PFSK-1 (cell line): ENCODE results near the gene UMODL1.

ENCODE experiments used
- FOXP2 ChIP-seq: optimal IDR thresholded peaks from 2 replicates; pipeline ENCODE3; 2011; ENCODE audit warnings: borderline replicate concordance, control low read depth, inconsistent platforms; ENCODE audit not compliant: insufficient read depth; ENCODE audit errors: extremely low read length, extremely low read depth
- POLR2AphosphoS5 ChIP-seq: IDR thresholded peaks from 2 replicates; pipeline ENCODE4 v1.6.1; 2012; ENCODE audit warnings: low read depth, mild to moderate bottlenecking, control low read depth, low read length, moderate library complexity
- REST ChIP-seq, 2 experiments: IDR thresholded peaks; 2 replicates each; pipeline versions ENCODE4 v1.6.1 to v1.8.0; 2011 to 2012; ENCODE audit warnings: low read depth in 2 of 2, low read length in 2 of 2, control low read depth in 1 of 2, inconsistent platforms in 1 of 2, mild to moderate bottlenecking in 1 of 2, moderate library complexity in 1 of 2; ENCODE audit not compliant: insufficient read depth in 1 of 2
- SIN3A ChIP-seq: IDR thresholded peaks from 2 replicates; pipeline ENCODE4 v1.6.1; 2012; ENCODE audit warnings: mild to moderate bottlenecking, low read length, moderate library complexity, borderline replicate concordance; ENCODE audit not compliant: insufficient read depth
- TAF1 ChIP-seq: IDR thresholded peaks from 2 replicates; pipeline ENCODE4 v1.6.1; 2012; ENCODE audit warnings: low read length, control low read depth, borderline replicate concordance; ENCODE audit not compliant: insufficient read depth

UMODL1 gene

DNA sequence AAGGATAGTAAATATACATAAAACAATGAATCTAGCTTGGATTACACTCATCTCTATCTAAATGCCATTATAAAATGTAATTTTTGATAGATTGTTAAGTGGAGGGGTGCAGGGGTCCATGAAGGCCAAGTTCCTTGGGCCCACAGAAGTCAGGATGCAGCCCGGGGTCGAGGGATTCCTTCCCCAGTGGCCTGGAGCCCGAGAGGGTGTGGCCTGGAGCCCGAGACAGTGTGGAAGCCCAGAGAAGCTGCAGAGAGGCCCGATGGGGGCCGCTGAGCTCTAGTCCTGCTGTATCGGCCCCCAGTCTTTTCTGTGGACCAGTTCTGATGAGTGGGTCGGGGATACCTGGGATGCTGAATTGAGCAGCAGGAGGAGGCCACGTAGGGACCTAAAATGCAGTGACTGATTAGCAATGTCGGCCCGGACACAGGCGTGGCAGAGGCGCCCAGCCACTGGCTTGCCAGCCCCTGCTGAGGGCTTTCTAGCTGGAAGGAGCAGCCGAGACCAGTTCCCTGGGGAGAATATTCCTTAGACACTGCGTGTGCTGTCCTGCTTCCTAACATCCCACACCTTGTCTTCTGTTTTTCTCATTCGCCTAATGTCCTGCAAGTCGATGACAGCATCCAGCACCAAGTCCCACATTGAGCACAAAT lies 38.9 kb downstream of the UMODL1 start:
- TF ChIP-seq FOXP2: no peak
- no peak for TF ChIP-seq POLR2AphosphoS5
- TF ChIP-seq REST (IDR thresholded peaks at IDR 0.05; ENCODE audit: insufficient read depth in 1 of 2, low read depth in 2 of 2, low read length in 2 of 2): no peak
- TF ChIP-seq TAF1: no peak
- TF ChIP-seq SIN3A: no peak

GRCh38 chr21:42110691-42111469 lies 39.8 kb downstream of the UMODL1 start:
- no peak for TF ChIP-seq FOXP2
- TF ChIP-seq POLR2AphosphoS5: no peak
- no peak for TF ChIP-seq SIN3A
- no peak for TF ChIP-seq TAF1
- TF ChIP-seq REST (IDR thresholded peaks at IDR 0.05; ENCODE audit: insufficient read depth in 1 of 2, low read depth in 2 of 2, low read length in 2 of 2): no peak

DNA sequence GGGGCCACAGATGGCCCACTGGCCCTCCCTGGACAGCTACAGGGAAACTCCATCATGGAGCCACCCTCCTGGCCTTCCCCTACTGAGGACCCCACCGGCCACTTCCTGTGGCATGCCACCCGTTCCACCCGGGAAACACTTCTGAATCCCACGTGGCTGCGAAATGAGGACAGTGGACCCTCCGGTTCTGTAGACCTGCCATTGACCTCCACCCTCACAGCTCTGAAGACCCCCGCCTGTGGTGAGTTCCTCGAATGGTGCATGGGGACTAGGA lies 40.3 kb downstream of the UMODL1 start:
- TF ChIP-seq POLR2AphosphoS5: no peak
- TF ChIP-seq SIN3A: no peak
- no peak for TF ChIP-seq TAF1
- no peak for TF ChIP-seq REST (IDR thresholded peaks at IDR 0.05; ENCODE audit: insufficient read depth in 1 of 2, low read depth in 2 of 2, low read length in 2 of 2)
- TF ChIP-seq FOXP2: no peak

DNA sequence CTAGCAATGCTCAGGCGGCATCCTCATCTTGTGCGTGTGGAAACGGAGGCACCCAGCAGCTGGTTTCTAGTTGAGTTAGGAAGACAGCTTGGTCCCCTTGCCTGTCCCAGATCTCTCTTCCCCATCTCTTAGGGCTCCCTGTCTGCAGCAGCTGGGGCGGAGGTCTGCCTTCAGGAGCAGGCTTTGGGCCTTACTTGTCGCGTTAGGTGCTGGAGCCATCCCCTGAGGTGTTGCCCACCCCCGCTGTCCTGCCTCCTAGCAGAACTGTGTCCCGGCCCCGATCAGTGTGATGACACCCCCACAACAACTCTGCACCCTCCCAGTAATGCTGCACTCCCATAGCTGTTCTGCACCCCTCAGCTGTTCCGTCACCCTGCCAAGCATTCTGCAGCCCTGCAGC lies 40.7 kb downstream of the UMODL1 start:
- TF ChIP-seq REST (IDR thresholded peaks at IDR 0.05; ENCODE audit: insufficient read depth in 1 of 2, low read depth in 2 of 2, low read length in 2 of 2) (no peak), FOXP2 (no peak), SIN3A (no peak), TAF1 (no peak), POLR2AphosphoS5 (no peak)

DNA sequence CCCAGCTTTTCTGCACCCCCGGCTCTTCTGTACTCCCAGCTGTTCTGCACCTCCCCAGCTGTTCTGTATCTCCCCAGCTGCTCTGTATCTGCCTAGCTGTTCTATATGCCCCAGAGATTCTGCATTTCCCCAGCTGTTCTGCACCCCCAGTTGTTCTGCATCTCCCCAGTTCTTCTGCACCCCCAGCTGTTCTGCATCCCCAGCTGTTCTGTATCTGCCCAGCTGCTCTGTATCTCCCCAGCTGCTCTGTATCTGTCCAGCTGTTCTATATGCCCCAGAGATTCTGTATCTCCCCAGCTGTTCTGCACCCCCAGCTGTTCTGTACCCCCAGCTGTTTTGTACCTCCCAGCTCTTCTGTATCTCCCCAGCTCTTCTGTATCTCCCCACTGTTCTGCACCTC lies 41.1 kb downstream of the UMODL1 start:
- TF ChIP-seq POLR2AphosphoS5 (no peak), SIN3A (no peak), REST (IDR thresholded peaks at IDR 0.05; ENCODE audit: insufficient read depth in 1 of 2, low read depth in 2 of 2, low read length in 2 of 2) (no peak), TAF1 (no peak), FOXP2 (no peak)
